Activated CD4-positive, alpha-beta T cell treated with anti-CD3 and anti-CD28 coated beads for 1 hour (primary cell): ENCODE results near the gene MYBPHL.

ENCODE experiments used
- DNase-seq: peaks from one replicate; pipeline ENCODE4 v3.0.0-alpha.2; 2020

MYBPHL gene

GRCh38 chr1:109277434-109278204, 29.2 kb downstream of the MYBPHL start:
- DNase-seq, result peak; percentile 22

- DNase-seq, result no peak
Measured at GRCh38 chr1:109275706-109276345, 31.0 kb downstream of the MYBPHL start.

- no peak for DNase-seq
Measured at GRCh38 chr1:109274533-109275476, 32.0 kb downstream of the MYBPHL start.

GRCh38 chr1:109273570-109274288, 33.1 kb downstream of the MYBPHL start:
- no peak for DNase-seq

GRCh38 chr1:109272831-109273547, 33.8 kb downstream of the MYBPHL start:
- no peak for DNase-seq

- DNase-seq, result no peak
Measured at GRCh38 chr1:109272021-109272799, 34.6 kb downstream of the MYBPHL start.

- no peak for DNase-seq
Measured at GRCh38 chr1:109271458-109271857, 35.4 kb downstream of the MYBPHL start.

GRCh38 chr1:109270623-109271317, 36.0 kb downstream of the MYBPHL start:
- DNase-seq, result no peak

GRCh38 chr1:109269981-109270622, 36.7 kb downstream of the MYBPHL start:
- no peak for DNase-seq

- DNase-seq, result no peak
Measured at GRCh38 chr1:109269212-109269980, 37.4 kb downstream of the MYBPHL start.

GRCh38 chr1:109268431-109269211, 38.2 kb downstream of the MYBPHL start:
- DNase-seq, result no peak

- DNase-seq, result no peak
Measured at GRCh38 chr1:109267743-109268300, 39.0 kb downstream of the MYBPHL start.

- no peak for DNase-seq
Measured at GRCh38 chr1:109266965-109267364, 39.8 kb downstream of the MYBPHL start.

- DNase-seq, result no peak
Measured at GRCh38 chr1:109265741-109266330, 41.0 kb downstream of the MYBPHL start.

GRCh38 chr1:109265016-109265415, 41.8 kb downstream of the MYBPHL start:
- no peak for DNase-seq

GRCh38 chr1:109264379-109264755, 42.4 kb downstream of the MYBPHL start:
- no peak for DNase-seq

GRCh38 chr1:109263597-109264378, 43.0 kb downstream of the MYBPHL start:
- peak; percentile 64 for DNase-seq
